Measurements from ENCODE around the gene PDP2.

DNA sequence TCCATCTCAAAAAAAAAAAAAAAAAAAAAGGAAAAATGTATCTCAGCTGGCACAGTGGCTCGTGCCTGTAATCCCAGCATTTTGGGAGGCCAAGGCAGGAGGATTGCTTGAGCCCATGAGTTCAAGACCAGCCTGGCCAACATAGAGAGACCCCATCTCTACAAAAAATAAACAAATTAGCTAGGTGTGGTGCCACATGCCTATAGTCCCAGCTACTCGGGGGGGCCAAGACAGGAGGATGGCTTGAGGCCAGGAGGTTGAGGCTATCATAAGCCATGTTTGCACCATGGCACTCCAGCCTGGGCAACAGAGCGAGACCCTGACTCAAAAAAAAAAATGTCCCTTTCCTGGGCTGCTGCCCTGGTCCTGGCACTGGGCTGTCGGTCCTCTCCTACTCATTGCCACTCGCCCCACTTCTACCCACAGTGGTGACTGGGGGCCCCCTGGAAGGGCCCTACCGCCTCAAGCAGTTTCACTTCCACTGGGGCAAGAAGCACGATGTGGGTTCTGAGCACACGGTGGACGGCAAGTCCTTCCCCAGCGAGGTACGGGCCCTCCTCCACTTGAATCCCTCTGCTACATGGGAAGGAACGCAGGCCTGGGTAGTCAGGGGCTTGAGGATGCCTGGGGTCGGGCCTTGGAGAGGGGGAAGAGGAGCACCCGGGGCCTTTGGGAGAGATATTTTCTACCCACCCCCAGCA lies 30.1 kb upstream of the PDP2 start:
- TF ChIP-seq, protein P1, sequence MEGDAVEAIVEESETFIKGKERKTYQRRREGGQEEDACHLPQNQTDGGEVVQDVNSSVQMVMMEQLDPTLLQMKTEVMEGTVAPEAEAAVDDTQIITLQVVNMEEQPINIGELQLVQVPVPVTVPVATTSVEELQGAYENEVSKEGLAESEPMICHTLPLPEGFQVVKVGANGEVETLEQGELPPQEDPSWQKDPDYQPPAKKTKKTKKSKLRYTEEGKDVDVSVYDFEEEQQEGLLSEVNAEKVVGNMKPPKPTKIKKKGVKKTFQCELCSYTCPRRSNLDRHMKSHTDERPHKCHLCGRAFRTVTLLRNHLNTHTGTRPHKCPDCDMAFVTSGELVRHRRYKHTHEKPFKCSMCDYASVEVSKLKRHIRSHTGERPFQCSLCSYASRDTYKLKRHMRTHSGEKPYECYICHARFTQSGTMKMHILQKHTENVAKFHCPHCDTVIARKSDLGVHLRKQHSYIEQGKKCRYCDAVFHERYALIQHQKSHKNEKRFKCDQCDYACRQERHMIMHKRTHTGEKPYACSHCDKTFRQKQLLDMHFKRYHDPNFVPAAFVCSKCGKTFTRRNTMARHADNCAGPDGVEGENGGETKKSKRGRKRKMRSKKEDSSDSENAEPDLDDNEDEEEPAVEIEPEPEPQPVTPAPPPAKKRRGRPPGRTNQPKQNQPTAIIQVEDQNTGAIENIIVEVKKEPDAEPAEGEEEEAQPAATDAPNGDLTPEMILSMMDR (IDR thresholded peaks at IDR 0.05): no peak
- TF ChIP-seq POLR2A (IDR thresholded peaks at IDR 0.05): no peak
